Measurements from ENCODE around the gene NSMF.

Gene NSMF

DNA sequence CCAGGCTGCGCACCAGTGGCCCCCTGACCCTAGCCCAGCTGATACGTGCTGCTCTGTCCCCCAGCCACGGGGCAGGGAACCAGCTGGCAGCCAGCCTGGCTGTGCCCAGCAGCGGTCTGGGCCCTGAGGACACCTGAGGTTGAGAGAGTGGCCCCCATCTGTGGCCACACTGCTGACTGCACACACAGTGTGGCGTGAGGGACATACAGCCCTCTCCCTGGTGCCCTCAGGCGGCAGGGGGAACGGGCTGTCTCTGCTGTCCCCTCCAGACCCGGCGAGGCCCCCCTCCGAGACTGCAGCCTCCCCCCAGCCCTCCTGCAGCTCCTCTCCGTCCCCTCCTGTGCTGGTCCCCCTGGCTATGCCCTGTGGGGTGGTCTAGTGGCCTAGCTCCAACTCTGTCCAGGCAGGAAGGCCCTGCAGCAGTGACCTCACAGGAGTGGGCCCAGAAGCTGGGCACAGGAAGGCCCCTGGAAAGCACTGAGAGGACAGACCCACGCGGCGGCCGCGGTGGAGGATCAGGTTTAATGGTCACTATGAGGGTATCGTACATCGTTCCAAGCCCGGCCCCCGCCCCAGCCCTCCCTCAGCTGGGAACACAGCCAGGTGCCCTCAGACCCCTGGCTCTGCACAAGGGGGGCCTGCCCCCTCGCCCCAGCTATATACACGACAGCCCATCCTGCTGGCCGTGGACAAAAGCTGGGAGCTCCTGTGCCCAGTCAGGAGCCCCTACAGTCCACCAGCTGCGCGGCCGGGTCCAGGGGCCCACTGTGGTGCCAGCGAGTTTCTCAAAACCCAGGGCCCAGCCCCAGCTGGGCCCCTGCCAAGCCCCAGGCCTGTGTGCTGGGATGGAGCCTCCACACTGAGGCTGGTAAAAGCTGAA lies 11.2 kb downstream of the NSMF start:
- Histone ChIP-seq H2AFZ (ENCODE audit: low read depth, low read length) (no peak overlapping the region), H3K9me3 (ENCODE audit: low read length) (no peaks in the 10 kb centered on the region), H3K36me3 (ENCODE audit: insufficient read depth, low read length) (peaks cover 20% of the 10 kb centered on the region), H3K4me3 (ENCODE audit: low read length) (no peak overlapping the region), H3K4me1 (ENCODE audit: insufficient read depth, low read length) (peaks cover 2% of the 10 kb centered on the region), H3K27me3 (ENCODE audit: insufficient read depth, low read length) (no peaks in the 10 kb centered on the region)

DNA sequence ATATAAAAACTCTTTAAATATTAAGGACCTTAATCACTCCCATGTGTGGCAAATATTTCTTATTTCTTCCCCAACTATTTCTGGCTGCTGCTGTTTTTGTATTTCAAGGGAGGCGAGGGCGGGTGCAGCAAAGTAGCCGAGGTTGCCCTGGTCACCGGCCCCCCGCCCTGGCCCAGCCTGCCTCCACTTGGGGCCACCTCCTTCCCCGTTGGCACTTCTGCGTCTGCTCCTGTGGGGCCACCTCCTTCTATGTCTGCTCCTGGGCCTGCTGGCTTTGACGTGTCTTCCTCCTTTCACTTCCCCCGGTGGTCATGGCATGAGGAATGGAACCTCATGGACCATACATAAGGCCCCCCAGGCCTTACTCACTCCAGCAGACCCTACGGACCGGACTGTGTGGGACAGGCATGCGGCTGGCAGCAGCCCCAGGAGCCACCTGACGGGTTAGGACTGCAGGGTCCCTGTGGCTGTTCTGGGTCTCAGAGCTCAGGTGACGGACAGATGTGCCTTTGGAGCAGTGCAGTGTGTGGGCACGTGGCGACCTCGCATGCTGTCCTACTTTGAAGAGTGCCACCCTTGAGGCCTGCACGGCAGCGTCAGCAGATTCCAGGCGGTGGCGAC lies 12.2 kb downstream of the NSMF start:
- Histone ChIP-seq H3K4me1 (ENCODE audit: insufficient read depth, low read length) (peaks cover 4% of the 10 kb centered on the region), H3K27me3 (ENCODE audit: insufficient read depth, low read length) (no peaks in the 10 kb centered on the region), H3K4me3 (ENCODE audit: low read length) (no peak overlapping the region), H3K36me3 (ENCODE audit: insufficient read depth, low read length) (peaks cover 14% of the 10 kb centered on the region), H2AFZ (ENCODE audit: low read depth, low read length) (no peak overlapping the region), H3K9me3 (ENCODE audit: low read length) (no peaks in the 10 kb centered on the region)

DNA sequence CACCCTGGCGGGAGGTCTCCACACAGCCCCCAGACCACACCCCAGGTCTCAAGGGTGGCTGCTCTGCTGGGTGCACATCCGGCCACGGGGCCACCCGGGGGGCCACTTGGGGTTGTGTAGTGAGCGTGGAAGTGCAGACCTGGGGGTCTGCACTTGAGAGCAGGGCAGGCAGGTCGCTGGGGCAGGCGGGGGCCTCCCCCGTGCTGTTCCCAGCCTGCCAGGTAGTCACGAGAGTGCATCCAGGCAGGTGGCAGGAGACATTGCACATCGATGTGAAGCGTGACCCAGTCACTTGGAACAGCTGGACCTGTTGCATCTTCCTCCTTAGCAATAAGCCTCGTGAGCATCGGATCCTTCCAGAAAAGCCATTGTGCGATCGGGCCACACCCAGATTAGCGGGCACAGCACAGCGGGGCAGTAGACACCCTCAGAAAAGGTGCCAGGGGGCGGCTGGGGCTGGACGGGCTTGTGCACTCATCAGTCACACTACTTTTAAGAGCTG lies 13.2 kb downstream of the NSMF start:
- H3K9me3 ChIP-seq (ENCODE audit: low read length), result no peaks in the 10 kb centered on the region
- H3K4me3 ChIP-seq (ENCODE audit: low read length), result no peak overlapping the region
- peaks cover 14% of the 10 kb centered on the region for H3K36me3 ChIP-seq (ENCODE audit: insufficient read depth, low read length)
- H3K27me3 ChIP-seq (ENCODE audit: insufficient read depth, low read length), result no peaks in the 10 kb centered on the region
- H3K4me1 ChIP-seq (ENCODE audit: insufficient read depth, low read length), result peaks cover 5% of the 10 kb centered on the region
- H2AFZ ChIP-seq (ENCODE audit: low read depth, low read length), result no peak overlapping the region

DNA sequence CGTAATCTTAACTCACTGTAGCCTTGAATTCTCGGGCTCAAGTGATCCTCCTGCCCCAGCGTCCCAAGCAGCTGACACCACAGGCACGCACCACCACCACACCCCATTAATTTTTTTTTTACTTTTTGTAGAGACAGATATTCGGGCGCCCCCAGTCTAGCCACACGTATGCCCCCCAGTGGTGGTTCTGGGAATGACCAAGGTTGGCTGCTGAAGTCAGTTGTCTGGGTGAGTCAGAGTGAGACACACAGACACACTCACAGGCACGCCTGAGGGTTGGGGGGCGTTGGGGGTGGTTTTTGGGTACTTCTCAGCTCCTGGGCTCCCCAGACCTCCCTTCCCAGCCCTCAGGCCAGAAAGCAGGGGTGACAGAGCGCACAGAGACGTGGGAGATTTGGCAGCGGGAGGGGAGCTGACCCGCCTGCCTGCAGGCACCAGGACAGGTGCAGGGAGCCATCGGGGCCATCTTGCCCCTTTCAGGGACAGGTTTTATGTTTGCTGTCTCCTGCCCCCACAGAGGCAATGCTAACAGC lies 13.8 kb downstream of the NSMF start:
- Histone ChIP-seq H3K9me3 (ENCODE audit: low read length) (no peaks in the 10 kb centered on the region), H3K27me3 (ENCODE audit: insufficient read depth, low read length) (no peaks in the 10 kb centered on the region), H3K4me1 (ENCODE audit: insufficient read depth, low read length) (peaks cover 5% of the 10 kb centered on the region), H3K36me3 (ENCODE audit: insufficient read depth, low read length) (peaks cover 14% of the 10 kb centered on the region), H2AFZ (ENCODE audit: low read depth, low read length) (no peak overlapping the region), H3K4me3 (ENCODE audit: low read length) (no peak overlapping the region)

DNA sequence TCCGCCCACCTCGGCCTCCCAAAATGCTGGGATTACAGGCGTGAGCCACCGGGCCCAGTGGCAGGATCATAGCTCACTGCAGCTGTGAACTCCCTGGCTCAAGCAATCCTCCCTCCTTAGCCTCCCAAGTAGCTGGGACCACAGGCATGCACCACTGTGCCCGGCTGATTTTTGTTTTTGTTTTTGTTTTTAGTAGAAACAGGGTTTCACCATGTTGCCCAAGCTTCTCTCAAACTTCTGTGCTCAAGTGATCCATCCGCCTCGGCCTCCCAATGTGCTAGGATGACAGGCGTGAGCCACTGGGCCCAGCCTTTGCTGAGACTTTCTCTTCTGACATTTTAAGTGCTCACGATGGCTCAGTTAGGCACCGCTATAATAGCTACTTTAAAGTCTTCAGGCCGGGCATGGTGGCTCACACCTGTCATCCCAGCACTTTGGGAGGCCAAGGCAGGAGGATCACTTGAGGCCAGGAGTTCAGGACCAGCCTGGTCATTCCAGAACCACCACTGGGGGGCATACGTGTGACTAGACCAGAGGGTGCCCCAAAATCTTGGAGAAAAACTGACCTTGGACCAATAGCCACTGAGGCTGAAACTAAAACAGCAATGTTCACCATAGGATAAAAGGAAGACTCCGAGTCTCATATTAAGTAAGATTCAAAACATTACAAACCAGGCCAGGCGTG lies 14.9 kb downstream of the NSMF start:
- Histone ChIP-seq H3K36me3 (ENCODE audit: insufficient read depth, low read length) (peaks cover 4% of the 10 kb centered on the region), H2AFZ (ENCODE audit: low read depth, low read length) (no peak overlapping the region), H3K9me3 (ENCODE audit: low read length) (no peaks in the 10 kb centered on the region), H3K4me1 (ENCODE audit: insufficient read depth, low read length) (peaks cover 5% of the 10 kb centered on the region), H3K27me3 (ENCODE audit: insufficient read depth, low read length) (no peaks in the 10 kb centered on the region), H3K4me3 (ENCODE audit: low read length) (no peak overlapping the region)

DNA sequence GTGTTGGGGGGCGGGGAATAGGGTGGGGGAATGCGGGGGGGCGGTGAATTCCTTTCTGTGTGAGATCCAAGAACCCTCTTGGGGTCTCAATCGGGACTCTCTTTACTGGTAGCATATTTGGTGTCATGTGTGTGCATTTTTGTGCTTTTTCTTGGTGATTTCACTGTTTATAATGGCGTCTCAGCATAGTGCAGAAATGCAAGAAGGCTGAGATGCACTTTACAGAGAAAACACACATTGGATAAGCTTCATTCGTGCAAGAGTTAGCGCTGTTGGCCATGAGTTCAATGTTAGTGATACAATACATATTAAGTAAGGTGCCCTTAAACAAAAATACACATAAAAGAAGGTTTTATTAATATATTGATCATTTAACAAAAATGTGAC lies 17.2 kb downstream of the NSMF start:
- Histone ChIP-seq H3K4me3 (ENCODE audit: low read length) (no peak overlapping the region), H3K36me3 (ENCODE audit: insufficient read depth, low read length) (no peaks in the 10 kb centered on the region), H3K4me1 (ENCODE audit: insufficient read depth, low read length) (peaks cover 3% of the 10 kb centered on the region), H3K9me3 (ENCODE audit: low read length) (no peaks in the 10 kb centered on the region), H3K27me3 (ENCODE audit: insufficient read depth, low read length) (no peaks in the 10 kb centered on the region), H2AFZ (ENCODE audit: low read depth, low read length) (no peak overlapping the region)

DNA sequence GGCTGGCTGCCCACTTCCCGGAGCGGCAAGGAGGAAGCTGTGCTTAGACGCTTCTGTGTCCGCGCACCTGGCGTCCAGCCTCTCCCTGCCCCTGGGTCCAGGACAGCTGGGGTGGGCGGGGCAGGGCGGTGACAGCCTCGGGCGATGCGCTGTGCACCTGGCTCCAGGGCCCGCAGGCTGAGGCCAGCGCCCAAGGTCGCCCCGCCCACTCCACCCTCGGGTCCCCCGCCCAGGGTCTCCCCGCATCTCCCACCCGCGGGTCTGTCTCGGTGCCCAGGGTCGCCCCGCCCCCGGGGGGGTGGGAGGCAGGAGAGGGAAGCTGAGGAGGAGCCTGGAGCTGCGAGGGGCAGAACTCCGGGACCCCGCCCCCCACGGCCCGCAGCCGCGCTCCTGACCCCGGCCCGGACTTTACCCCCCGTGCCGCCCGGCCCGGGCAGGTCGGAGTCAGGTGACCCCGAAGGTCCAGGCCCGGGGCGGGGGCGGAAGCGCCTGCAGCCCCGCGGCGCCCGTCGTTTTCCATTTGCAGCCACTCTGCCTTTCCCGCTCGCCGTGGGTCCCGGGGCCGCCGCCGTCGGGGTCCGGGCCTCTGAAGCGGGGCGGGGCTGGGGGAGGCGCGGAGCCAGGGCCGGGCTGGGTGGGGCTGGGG lies 17.7 kb downstream of the NSMF start, which contains the start of gene ENTPD8:
TSS of gene ENTPD8 (minus strand) at position 69 of the 646 bp plus-strand sequence. CDS start 3,072 bp downstream, outside the sequence.
- peaks cover 3% of the 10 kb centered on the region for H3K4me1 ChIP-seq (ENCODE audit: insufficient read depth, low read length)
- no peak within 1 kb of the TSS for H3K4me3 ChIP-seq (ENCODE audit: low read length)

DNA sequence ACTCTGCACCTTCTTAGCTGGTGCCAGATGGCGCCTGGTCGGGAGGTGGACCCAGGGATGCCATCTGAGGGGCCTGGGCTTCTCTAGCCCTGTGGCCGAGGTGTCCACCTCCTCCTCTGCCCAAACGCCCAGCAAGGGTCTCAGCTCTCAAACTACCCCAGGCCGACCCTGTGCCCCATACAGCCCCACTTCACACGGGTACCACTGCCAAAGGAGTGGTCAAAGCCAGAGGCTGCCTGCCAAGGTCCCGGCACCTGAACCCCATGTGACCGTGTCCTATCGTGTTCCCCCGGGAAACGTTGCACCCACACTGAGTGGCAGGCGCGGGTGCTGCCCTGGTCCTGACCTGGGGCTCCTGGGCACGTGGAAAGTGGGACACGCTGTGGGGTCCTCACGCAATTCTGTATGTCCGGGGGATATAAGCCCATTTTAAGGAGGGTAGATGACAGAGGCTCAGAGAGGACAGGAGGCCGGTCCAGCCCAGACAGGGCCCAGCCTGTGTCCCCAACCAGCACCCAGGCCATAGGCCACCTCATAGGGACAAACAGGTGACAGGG lies 19.9 kb downstream of the NSMF start:
- Histone ChIP-seq H3K27me3 (ENCODE audit: insufficient read depth, low read length) (peaks cover 6% of the 10 kb centered on the region), H2AFZ (ENCODE audit: low read depth, low read length) (no peak overlapping the region), H3K4me3 (ENCODE audit: low read length) (no peak overlapping the region), H3K36me3 (ENCODE audit: insufficient read depth, low read length) (no peaks in the 10 kb centered on the region), H3K4me1 (ENCODE audit: insufficient read depth, low read length) (peaks cover 3% of the 10 kb centered on the region), H3K9me3 (ENCODE audit: low read length) (no peaks in the 10 kb centered on the region)

More for the DNA sequence above, 17.7 kb downstream of the NSMF start, which contains the start of gene ENTPD8:
- Histone ChIP-seq H3K36me3 (ENCODE audit: insufficient read depth, low read length) (no peaks in the 10 kb centered on the region), H2AFZ (ENCODE audit: low read depth, low read length) (no peak within 1 kb of the TSS), H3K27me3 (ENCODE audit: insufficient read depth, low read length) (no peaks in the 10 kb centered on the region), H3K9me3 (ENCODE audit: low read length) (no peaks in the 10 kb centered on the region)

DNA sequence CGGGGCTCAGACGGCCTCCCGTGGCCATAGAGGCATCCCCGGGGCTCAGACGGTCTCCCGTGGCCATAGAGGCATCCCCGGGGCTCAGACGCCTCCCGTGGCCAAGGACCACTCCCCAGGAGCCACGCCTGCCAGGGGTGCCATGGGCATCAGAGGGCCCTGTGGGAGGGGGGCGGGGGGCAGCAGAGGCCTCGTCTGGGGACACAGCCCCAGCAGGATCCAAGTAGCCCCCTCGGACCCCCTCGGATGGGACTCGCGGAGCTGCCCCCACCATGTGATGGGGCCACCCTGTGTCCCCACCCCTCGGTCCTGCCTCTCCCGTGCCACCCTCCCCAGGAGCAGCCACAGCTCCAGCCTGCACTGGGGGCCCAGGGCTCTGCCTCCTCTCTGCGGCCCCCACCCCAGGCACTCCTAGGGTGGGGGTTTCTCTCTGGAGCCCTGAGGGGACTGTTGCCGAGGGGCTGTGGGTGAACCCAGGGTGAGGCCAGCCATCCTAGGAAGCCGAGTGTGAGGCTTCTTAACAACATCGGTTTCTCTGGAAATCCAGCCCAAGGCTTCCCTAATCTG lies 20.5 kb downstream of the NSMF start:
- no peaks in the 10 kb centered on the region for H3K36me3 ChIP-seq (ENCODE audit: insufficient read depth, low read length)
- H2AFZ ChIP-seq (ENCODE audit: low read depth, low read length), result no peak overlapping the region
- peaks cover 6% of the 10 kb centered on the region for H3K27me3 ChIP-seq (ENCODE audit: insufficient read depth, low read length)
- no peak overlapping the region for H3K4me3 ChIP-seq (ENCODE audit: low read length)
- H3K9me3 ChIP-seq (ENCODE audit: low read length), result no peaks in the 10 kb centered on the region
- H3K4me1 ChIP-seq (ENCODE audit: insufficient read depth, low read length), result peaks cover 3% of the 10 kb centered on the region

DNA sequence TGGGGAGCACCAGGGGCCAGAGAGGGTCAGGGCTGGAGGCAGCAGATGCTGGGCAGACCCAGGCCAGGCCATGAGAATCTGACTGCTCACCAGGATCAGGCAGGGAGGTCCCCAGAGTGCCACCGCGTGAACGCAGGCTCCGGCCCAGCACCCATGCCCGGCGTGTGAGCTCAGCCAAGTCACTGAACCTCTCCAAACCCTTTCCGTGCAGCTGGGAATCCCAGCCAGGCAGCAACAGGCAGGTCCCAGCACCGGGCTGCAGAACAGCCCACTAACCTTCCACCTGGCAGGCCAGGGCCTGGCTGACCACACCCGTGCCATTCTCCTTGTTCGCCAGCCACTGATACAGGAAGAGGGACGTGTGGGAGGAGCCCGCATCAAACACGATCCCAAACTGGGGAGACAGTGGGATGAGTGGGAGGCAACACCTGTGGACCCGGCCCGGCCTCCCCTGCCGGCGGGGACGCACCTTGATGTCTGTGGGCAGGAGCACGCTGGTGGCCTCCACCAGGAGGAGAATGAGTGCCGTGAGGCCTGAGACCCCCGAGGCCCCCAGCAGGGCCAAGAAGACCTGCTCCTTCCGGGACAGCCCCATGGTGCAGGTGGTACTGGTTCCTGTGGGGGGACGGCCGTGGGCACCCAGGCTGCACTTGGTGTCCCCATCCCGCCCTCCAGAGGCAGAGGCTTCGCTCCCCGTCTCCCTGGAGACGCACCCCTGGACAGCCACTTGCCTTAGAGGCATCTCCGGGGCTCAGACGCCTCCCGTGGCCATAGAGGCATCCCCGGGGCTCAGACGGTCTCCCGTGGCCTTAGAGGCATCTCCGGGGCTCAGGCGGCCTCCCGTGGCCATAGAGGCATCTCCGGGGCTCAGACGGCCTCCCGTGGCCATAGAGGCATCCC lies 21.2 kb downstream of the NSMF start:
- Histone ChIP-seq H3K4me3 (ENCODE audit: low read length) (no peak overlapping the region), H3K9me3 (ENCODE audit: low read length) (no peaks in the 10 kb centered on the region), H3K4me1 (ENCODE audit: insufficient read depth, low read length) (peaks cover 3% of the 10 kb centered on the region), H3K27me3 (ENCODE audit: insufficient read depth, low read length) (peaks cover 9% of the 10 kb centered on the region), H3K36me3 (ENCODE audit: insufficient read depth, low read length) (no peaks in the 10 kb centered on the region), H2AFZ (ENCODE audit: low read depth, low read length) (no peak overlapping the region)

DNA sequence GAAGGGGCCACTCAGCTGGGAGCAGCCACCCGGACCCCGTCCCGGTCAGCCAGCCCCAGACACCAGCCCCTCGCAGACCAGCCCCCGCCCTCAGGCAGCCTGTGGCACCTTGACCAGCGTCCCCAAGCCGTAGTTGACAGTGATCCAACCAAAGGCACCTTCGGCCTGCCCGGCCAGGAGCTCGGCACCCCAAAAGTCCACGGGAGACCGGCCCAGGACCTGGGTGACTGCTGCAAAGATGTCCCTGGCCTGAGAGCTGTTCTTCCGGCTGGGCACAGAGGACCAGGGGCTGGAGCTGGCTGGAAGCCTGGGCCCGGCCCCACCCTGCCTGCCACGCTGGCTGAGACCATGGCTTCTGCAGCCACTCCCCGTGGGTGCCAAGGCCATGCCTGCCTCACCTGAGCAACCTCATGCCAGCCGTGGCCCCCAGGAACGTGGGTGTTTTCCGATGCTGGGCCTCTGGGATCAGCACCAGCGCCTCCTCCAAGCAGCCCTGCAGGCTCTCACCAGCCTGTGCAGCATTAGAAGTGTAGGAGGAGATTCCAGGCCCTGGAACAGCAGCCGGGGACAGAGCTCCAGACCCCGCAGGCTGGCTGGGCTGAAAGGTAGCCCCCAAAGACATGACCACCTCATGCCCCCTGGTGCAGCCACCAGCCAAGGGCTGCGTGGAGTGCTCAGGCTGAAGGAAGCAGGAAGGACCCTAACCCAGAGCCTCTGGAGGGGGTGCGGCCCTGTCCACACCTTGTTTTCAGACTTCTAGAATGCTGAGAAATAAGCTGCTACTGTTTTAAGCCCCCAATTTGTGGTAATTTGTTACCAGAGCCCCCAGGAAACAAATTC lies 22.2 kb downstream of the NSMF start:
- no peaks in the 10 kb centered on the region for H3K9me3 ChIP-seq (ENCODE audit: low read length)

More for the DNA sequence above, 22.2 kb downstream of the NSMF start:
- Histone ChIP-seq H3K27me3 (ENCODE audit: insufficient read depth, low read length) (peaks cover 9% of the 10 kb centered on the region), H3K4me3 (ENCODE audit: low read length) (no peak overlapping the region), H3K36me3 (ENCODE audit: insufficient read depth, low read length) (no peaks in the 10 kb centered on the region), H2AFZ (ENCODE audit: low read depth, low read length) (no peak overlapping the region), H3K4me1 (ENCODE audit: insufficient read depth, low read length) (peaks cover 1% of the 10 kb centered on the region)

All from neuron (in vitro differentiated cells).